GM12801 (cell line): ENCODE measurements around the gene SMIM38.

ENCODE experiments used
- TF ChIP-seq, protein P1 (sequence below): IDR thresholded peaks from one replicate; pipeline ENCODE4 v1.5.1; 2011; ENCODE audit warnings: control low read depth; ENCODE audit not compliant: insufficient read length; ENCODE audit errors: extremely low read depth

The SMIM38 gene

DNA sequence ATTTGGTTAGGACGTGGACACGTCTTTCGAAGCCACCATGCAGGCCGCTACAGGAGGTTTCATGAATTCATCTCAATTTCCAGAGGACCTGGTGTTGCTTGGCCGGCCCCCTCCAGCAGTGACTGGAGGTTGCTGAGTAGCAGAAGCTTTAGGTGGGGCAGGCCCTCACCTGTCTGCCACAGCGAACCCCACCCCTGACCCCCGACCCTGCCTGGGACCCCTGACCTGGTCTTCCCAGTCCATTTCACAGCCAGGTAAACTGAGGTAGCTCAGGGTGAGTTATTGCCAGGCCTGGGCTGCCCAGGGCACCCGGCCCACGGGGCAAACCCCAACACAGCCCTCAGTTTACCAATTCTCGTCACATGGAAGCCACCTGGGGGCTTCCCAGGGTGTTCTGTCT is 39.1 kb upstream of the SMIM38 start:
- TF ChIP-seq, protein P1, sequence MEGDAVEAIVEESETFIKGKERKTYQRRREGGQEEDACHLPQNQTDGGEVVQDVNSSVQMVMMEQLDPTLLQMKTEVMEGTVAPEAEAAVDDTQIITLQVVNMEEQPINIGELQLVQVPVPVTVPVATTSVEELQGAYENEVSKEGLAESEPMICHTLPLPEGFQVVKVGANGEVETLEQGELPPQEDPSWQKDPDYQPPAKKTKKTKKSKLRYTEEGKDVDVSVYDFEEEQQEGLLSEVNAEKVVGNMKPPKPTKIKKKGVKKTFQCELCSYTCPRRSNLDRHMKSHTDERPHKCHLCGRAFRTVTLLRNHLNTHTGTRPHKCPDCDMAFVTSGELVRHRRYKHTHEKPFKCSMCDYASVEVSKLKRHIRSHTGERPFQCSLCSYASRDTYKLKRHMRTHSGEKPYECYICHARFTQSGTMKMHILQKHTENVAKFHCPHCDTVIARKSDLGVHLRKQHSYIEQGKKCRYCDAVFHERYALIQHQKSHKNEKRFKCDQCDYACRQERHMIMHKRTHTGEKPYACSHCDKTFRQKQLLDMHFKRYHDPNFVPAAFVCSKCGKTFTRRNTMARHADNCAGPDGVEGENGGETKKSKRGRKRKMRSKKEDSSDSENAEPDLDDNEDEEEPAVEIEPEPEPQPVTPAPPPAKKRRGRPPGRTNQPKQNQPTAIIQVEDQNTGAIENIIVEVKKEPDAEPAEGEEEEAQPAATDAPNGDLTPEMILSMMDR = no peak

DNA sequence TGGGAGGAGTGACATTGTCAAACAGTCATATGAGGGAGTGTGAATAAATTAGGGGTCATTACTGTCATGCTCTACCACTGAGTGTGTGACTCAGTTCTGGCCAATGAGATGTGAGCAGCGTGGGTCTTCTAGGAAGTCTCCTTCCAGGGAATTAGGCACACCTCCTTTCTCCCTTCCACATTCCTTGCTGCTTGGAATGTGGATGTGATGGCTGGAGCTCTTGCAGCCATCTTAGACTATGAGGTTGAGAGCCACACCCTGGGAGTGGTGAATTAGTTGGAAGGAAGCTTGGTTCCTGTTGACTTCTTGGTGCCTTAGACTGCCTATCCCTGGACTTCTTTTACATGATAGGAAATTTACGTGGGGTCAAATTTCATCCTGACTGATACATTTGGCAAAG is 36.5 kb upstream of the SMIM38 start:
- TF ChIP-seq, protein P1 = no peak

DNA sequence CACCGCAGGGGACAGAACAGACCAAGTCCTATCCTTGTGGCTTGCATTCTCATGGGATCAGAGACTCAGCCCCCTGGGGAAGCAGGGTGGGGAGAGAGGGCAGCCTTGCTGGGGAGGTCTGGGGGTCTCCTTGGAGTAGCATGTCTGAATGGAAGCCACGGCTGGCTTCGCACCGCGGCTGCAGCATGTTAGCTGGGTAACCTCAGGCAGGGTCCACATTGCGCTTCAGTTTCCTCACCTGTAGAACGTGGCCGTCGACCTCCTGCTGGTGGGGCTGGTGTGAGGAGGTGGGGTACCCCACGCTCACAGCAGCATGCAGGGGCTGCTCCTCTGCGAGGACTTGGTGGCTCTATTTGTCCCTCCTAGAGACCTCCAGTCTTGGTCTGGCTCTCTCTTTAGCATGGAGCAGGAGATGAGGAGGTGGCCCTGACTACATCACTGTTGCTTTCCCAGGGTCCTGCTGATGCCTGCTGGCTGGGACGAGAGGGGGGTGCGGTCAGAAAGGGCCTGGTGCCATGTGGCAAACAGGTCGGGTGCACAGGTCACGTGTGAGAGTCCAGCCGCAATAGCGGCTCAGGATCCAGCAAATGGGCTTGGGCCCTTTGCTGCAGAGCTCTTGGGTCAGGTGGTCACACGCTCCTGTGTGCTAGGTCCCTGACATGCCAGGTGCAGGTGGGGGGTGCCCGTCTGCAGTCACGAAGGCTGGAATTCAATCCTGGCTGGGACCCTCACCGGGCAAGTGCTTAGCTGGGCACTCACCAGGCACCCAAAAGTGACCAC is 35.4 kb upstream of the SMIM38 start:
- TF ChIP-seq, protein P1 = no peak

DNA sequence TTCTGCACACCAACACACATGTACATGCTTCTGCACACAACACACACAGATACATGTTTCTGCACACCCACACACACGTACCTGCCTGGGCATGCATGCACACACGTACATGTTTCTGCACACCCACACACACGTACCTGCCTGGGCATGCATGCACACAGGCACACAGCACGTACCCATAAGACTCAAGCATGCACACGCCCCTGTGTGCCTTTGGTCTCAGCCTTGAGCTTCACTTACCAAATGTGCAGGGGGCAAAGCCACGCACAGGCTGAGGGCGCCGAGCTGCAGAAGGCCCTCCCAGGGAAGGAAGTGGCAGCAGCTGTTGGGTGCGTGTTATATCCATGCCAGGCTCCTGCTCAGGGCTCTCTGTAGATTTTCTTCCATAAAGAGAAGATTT is 34.7 kb upstream of the SMIM38 start:
- TF ChIP-seq, protein P1 = no peak

DNA sequence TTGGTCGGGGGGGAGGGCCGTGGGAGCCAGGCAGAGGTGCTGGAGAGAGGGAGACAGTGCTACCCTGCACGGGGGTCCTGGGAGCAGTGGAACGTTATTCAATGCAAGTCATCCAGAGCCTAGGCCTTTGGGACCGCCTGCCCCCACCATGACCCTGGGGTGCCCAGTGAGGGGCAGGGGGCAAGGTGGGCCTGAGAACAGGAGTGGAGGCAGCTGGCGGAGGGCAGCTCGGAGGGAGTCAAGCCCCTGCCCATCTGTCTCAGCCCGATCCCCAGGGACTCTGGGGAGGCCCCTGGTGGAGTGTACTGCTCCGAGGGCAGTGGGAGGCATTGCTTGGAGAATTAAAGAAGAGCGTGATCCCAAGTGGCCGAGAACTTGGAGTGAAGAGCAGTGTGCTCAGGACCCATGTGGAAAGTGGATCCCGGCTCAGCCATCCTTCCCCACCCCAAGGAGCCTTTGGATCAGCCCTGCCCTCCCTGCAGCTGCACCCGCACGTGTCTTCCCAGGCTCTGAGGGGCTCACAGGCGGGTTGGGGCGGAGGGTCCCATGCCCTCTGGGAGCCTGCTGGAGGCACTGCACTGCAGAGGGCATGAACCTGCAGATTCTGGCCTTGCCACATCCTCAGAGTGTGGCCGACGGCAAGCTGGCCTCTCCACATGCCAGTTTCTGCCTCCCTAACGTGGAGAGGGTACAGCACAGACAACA is 34.0 kb upstream of the SMIM38 start:
- TF ChIP-seq, protein P1 = no peak

DNA sequence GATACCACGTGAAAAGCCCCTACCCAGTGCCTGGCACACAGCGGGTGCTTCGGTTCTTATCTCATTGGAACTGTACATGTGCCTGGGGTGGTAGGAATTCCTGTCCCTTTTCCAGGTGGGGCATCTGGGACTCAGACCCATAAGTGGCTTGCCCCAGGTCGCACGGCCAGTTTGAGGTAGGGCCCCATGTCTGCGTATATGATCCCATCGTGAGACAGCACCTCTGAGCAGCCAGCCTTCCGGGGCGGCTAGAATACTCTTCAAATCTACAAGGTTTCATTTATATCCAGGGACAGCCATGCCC is 33.5 kb upstream of the SMIM38 start:
- TF ChIP-seq, protein P1 = no peak

DNA sequence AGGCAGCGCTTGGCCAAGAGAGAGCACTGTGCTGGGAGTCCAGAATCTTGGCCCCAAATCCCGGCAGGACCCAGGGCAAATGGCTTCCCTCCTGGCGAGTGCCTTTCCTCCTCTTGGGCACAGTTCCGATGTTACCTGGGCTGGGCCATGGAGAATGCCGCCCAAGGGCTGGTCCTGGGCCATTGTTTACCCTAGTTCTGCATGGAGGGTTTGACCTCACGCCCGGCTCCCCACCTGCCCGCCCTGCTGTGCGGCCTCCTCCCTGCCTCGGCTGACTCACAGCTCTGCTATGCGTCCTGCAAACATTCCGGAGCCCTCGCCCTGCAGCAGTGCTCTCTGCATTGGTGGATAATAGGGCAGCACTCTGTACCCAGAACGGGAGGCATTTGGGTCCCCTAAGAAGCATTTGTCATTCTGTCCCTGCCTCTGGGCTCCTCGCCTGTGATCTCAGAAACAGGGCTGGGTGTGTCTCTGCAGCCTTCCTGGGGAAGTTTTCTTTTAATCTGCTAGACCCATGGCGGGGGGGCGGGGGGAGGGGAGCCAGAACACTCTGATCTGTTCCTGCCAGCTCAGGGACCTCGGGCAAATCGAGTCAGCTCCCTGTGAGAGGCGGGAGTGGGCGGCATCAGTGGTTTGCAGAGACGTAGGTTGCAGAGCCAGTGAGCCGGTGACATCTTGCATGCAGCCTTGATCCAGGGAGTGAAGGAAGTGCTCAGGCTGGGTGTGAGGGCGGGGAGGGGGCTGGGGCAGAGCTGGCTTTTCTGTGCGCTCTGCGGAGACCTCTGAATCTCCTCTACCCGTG is 32.9 kb upstream of the SMIM38 start:
- TF ChIP-seq, protein P1 = no peak
